Omental fat pad (tissue), 4 donors: Measurements from ENCODE around the gene RDH16. TPM values are rescaled to one million over a fixed set of nuclear protein-coding genes. Genes with fewer than 3 reads are reported as not detected.

Experiments
- ATAC-seq: fragments of 150-250 bp; one replicate; pipeline ENCODE4 v1.9.1; 2016; ENCODE audit warnings: mild to moderate bottlenecking, moderate library complexity; ENCODE audit not compliant: low FRiP score
- DNase-seq: peaks from one replicate; pipeline ENCODE4 v3.0.0-alpha.2; 2019; ENCODE audit warnings: low spot score
- CTCF ChIP-seq, 3 donors: fragments of 450-650 bp; IDR thresholded peaks; one replicate each; pipeline ENCODE4 v1.5.1; 2016 to 2017; ENCODE audit warnings: antibody characterized with exemption in 3 of 3, mild to moderate bottlenecking in 3 of 3, moderate library complexity in 2 of 3
- total RNA-seq, 4 donors: library from RNA; depleted of rRNA; stranded (reverse); fragments of >200 nt; gene quantifications; one replicate each; pipeline ENCODE4 v1.1.0, GENCODE V29; 2016

The RDH16 gene
- total RNA-seq, 4 donors from 2014 or later: 0.36 to 0.56 (median 0.47) TPM; not detected in 1

DNA sequence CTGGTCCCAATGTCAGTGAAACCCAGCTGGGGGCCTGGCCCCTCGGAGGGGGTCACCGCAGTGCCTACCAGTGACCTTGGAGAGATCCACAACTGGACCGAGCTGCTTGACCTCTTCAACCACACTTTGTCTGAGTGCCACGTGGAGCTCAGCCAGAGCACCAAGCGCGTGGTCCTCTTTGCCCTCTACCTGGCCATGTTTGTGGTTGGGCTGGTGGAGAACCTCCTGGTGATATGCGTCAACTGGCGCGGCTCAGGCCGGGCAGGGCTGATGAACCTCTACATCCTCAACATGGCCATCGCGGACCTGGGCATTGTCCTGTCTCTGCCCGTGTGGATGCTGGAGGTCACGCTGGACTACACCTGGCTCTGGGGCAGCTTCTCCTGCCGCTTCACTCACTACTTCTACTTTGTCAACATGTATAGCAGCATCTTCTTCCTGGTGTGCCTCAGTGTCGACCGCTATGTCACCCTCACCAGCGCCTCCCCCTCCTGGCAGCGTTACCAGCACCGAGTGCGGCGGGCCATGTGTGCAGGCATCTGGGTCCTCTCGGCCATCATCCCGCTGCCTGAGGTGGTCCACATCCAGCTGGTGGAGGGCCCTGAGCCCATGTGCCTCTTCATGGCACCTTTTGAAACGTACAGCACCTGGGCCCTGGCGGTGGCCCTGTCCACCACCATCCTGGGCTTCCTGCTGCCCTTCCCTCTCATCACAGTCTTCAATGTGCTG lies 38.0 kb upstream of the RDH16 start:
- no peak for TF ChIP-seq CTCF (IDR thresholded peaks at IDR 0.05)
- ATAC-seq (no peak), DNase-seq (no peak)

GRCh38 chr12:56994231-56994746 lies 36.9 kb upstream of the RDH16 start:
- ATAC-seq (no peak), DNase-seq (no peak)
- no peak for TF ChIP-seq CTCF (IDR thresholded peaks at IDR 0.05)

- DNase-seq: no peak
- no peak for TF ChIP-seq CTCF (IDR thresholded peaks at IDR 0.05)
- ATAC-seq: no peak
These were observed 35.9 kb upstream of the RDH16 start for GRCh38 chr12:56993346-56993745.

GRCh38 chr12:56991319-56992246 lies 34.2 kb upstream of the RDH16 start:
- DNase-seq (no peak), ATAC-seq (peak; percentile 55)
- TF ChIP-seq CTCF (IDR thresholded peaks at IDR 0.05): no peak

GRCh38 chr12:56990648-56991318 lies 33.4 kb upstream of the RDH16 start:
- no peak for ATAC-seq
- no peak for TF ChIP-seq CTCF (IDR thresholded peaks at IDR 0.05)
- no peak for DNase-seq

- no peak for DNase-seq
- no peak for TF ChIP-seq CTCF (IDR thresholded peaks at IDR 0.05)
- ATAC-seq: no peak
These were observed 32.6 kb upstream of the RDH16 start for GRCh38 chr12:56989861-56990610.
